WTC11 (cell line): ENCODE results near the gene SMARCA4. TPM values are rescaled to one million over a fixed set of nuclear protein-coding genes. Genes with fewer than 3 reads are reported as not detected.
A peak's percentile ranks its signal among the peaks of the same experiment; 100 is the strongest.

Experiments used
- AR ChIP-seq: fragments of 250-450 bp; sonication (Bioruptor Pico); IDR thresholded peaks from 2 replicates; pipeline ENCODE4 v1.9.0; 2021; ENCODE audit warnings: mild to moderate bottlenecking
- ATF1 ChIP-seq: sonication (generic); formaldehyde crosslinking; IDR thresholded peaks from 2 replicates; pipeline ENCODE4 v1.8.1; 2023; ENCODE audit warnings: mild to moderate bottlenecking, moderate library complexity, missing genetic modification reagents
- ATF6 ChIP-seq: sonication (generic); formaldehyde crosslinking; IDR thresholded peaks from 2 replicates; pipeline ENCODE4 v1.8.1; 2023; ENCODE audit warnings: mild to moderate bottlenecking, missing genetic modification reagents
- CBFB ChIP-seq: sonication (generic); formaldehyde crosslinking; IDR thresholded peaks from 2 replicates; pipeline ENCODE4 v1.8.1; 2022; ENCODE audit warnings: mild to moderate bottlenecking, low read depth, missing genetic modification reagents
- E2F4 ChIP-seq: sonication (generic); formaldehyde crosslinking; IDR thresholded peaks from 2 replicates; pipeline ENCODE4 v1.8.1; 2022; ENCODE audit warnings: low read depth, mild to moderate bottlenecking, moderate library complexity, missing genetic modification reagents, borderline replicate concordance
- ELF4 ChIP-seq: sonication (generic); formaldehyde crosslinking; IDR thresholded peaks from 2 replicates; pipeline ENCODE4 v1.8.1; 2022; ENCODE audit warnings: low read depth, mild to moderate bottlenecking, moderate library complexity, missing genetic modification reagents
- EMX1 ChIP-seq: fragments of 250-450 bp; sonication (Bioruptor Pico); IDR thresholded peaks from 2 replicates; pipeline ENCODE4 v1.8.0; 2021; ENCODE audit warnings: mild to moderate bottlenecking
- FOXP1 ChIP-seq: sonication (generic); formaldehyde crosslinking; IDR thresholded peaks from 2 replicates; pipeline ENCODE4 v1.8.0; 2022; ENCODE audit warnings: missing genetic modification reagents, mild to moderate bottlenecking, moderate library complexity, borderline replicate concordance
- GABPB1 ChIP-seq: sonication (generic); formaldehyde crosslinking; IDR thresholded peaks from 2 replicates; pipeline ENCODE4 v1.8.1; 2023; ENCODE audit warnings: mild to moderate bottlenecking, missing genetic modification reagents
- GRHL2 ChIP-seq: fragments of 250-450 bp; sonication (Bioruptor Pico); IDR thresholded peaks from 2 replicates; pipeline ENCODE4 v1.8.0; 2022; ENCODE audit warnings: mild to moderate bottlenecking, moderate library complexity; ENCODE audit not compliant: insufficient replicate concordance, severe bottlenecking
- HMGXB4 ChIP-seq: sonication (generic); formaldehyde crosslinking; IDR thresholded peaks from 2 replicates; pipeline ENCODE4 v1.8.1; 2023; ENCODE audit warnings: mild to moderate bottlenecking, moderate library complexity, missing genetic modification reagents
- IRF2 ChIP-seq: sonication (generic); formaldehyde crosslinking; IDR thresholded peaks from 2 replicates; pipeline ENCODE4 v1.8.0; 2022; ENCODE audit warnings: low read depth, missing genetic modification reagents, borderline replicate concordance
- NFYB ChIP-seq: sonication (generic); formaldehyde crosslinking; conservative IDR thresholded peaks from 2 replicates; pipeline ENCODE4 v1.8.0; 2022; ENCODE audit warnings: low read depth, missing genetic modification reagents
- NR2C2 ChIP-seq: sonication (generic); formaldehyde crosslinking; IDR thresholded peaks from 2 replicates; pipeline ENCODE4 v1.8.0; 2022; ENCODE audit warnings: mild to moderate bottlenecking, missing genetic modification reagents
- SMAD3 ChIP-seq: sonication (generic); formaldehyde crosslinking; IDR thresholded peaks from 2 replicates; pipeline ENCODE4 v1.8.0; 2022; ENCODE audit warnings: missing genetic modification reagents, mild to moderate bottlenecking, borderline replicate concordance
- SMAD4 ChIP-seq: sonication (generic); formaldehyde crosslinking; IDR thresholded peaks from 2 replicates; pipeline ENCODE4 v1.8.0; 2022; ENCODE audit warnings: mild to moderate bottlenecking, missing genetic modification reagents
- TCF7 ChIP-seq: sonication (generic); formaldehyde crosslinking; IDR thresholded peaks from 2 replicates; pipeline ENCODE4 v1.8.0; 2022; ENCODE audit warnings: mild to moderate bottlenecking, low read depth, missing genetic modification reagents, moderate library complexity
- TEAD1 ChIP-seq: sonication (generic); formaldehyde crosslinking; IDR thresholded peaks from 2 replicates; pipeline ENCODE4 v1.8.0; 2022; ENCODE audit warnings: mild to moderate bottlenecking, missing genetic modification reagents
- TEAD4 ChIP-seq: sonication (generic); formaldehyde crosslinking; IDR thresholded peaks from 2 replicates; pipeline ENCODE4 v1.8.0; 2022; ENCODE audit warnings: mild to moderate bottlenecking, missing genetic modification reagents
- USF2 ChIP-seq: sonication (generic); formaldehyde crosslinking; IDR thresholded peaks from 2 replicates; pipeline ENCODE4 v1.8.1; 2023; ENCODE audit warnings: mild to moderate bottlenecking, missing genetic modification reagents, moderate library complexity
- ZBTB21 ChIP-seq: sonication (generic); formaldehyde crosslinking; IDR thresholded peaks from 2 replicates; pipeline ENCODE4 v1.8.1; 2023; ENCODE audit warnings: mild to moderate bottlenecking, missing genetic modification reagents, borderline replicate concordance
- ZBTB43 ChIP-seq: sonication (generic); formaldehyde crosslinking; IDR thresholded peaks from 2 replicates; pipeline ENCODE4 v1.8.1; 2023; ENCODE audit warnings: mild to moderate bottlenecking, missing genetic modification reagents
- ZNF121 ChIP-seq: sonication (generic); formaldehyde crosslinking; IDR thresholded peaks from 2 replicates; pipeline ENCODE4 v1.8.0; 2023; ENCODE audit warnings: missing genetic modification reagents
- ZNF263 ChIP-seq: sonication (generic); formaldehyde crosslinking; IDR thresholded peaks from 2 replicates; pipeline ENCODE4 v1.8.1; 2022; ENCODE audit warnings: low read depth, mild to moderate bottlenecking, moderate library complexity, missing genetic modification reagents
- ZNF512 ChIP-seq: sonication (generic); formaldehyde crosslinking; IDR thresholded peaks from 2 replicates; pipeline ENCODE4 v1.8.1; 2022; ENCODE audit warnings: missing genetic modification reagents, borderline replicate concordance
- ZNF671 ChIP-seq: fragments of 250-450 bp; sonication (Bioruptor Pico); IDR thresholded peaks from 2 replicates; pipeline ENCODE4 v1.8.0; 2021; ENCODE audit warnings: mild to moderate bottlenecking
- total RNA-seq: library from RNA; stranded (reverse); gene quantifications from 3 replicates; pipeline ENCODE4 v1.2.3, GENCODE V29; 2021

Gene SMARCA4
- total RNA-seq, 1 experiment from 2014 or later = 295 TPM

- TF ChIP-seq AR (CRISPR knock-in tag) (no peak), GRHL2 (no peak), ZBTB21 (no peak), ATF1 (CRISPR knock-in tag) (no peak), IRF2 (CRISPR knock-in tag) (no peak), NFYB (CRISPR knock-in tag) (peak; percentile 80), ZNF121 (no peak), ELF4 (no peak), ZBTB43 (CRISPR knock-in tag) (0 out of 2 replicates have a peak, but pooled peaks have one; percentile 32), EMX1 (CRISPR knock-in tag) (no peak), ATF6 (CRISPR knock-in tag) (no peak), NR2C2 (CRISPR knock-in tag) (no peak), TCF7 (no peak), CBFB (CRISPR knock-in tag) (no peak), SMAD4 (CRISPR knock-in tag) (no peak), SMAD3 (CRISPR knock-in tag) (0 out of 2 replicates have a peak, but pooled peaks have one; percentile 63), FOXP1 (CRISPR knock-in tag) (no peak; the same call in none of the 2 replicates), ZNF671 (CRISPR knock-in tag) (no peak), ZNF512 (no peak), USF2 (CRISPR knock-in tag) (no peak; the same call in 1 of the 2 replicates), ZNF263 (CRISPR knock-in tag) (peak; percentile 49; the same call in 1 of the 2 replicates), HMGXB4 (CRISPR knock-in tag) (0 out of 2 replicates have a peak, but pooled peaks have one; percentile 74), TEAD4 (CRISPR knock-in tag) (no peak), GABPB1 (CRISPR knock-in tag) (no peak), TEAD1 (CRISPR knock-in tag) (peak; percentile 65; the same call in 1 of the 2 replicates), E2F4 (no peak)
Observed at GRCh38 chr19:11090264-11090996, 129.6 kb downstream of the SMARCA4 start (continued).
